Neural cell (in vitro differentiated cells): ENCODE measurements around the gene MYO9A. TPM values are rescaled to one million over a fixed set of nuclear protein-coding genes. Genes with fewer than 3 reads are reported as not detected.
"Not testable (repeated sequence)": the region's sequence is repeated elsewhere in the genome, so short reads cannot be mapped to it uniquely, and the experiment has no call there.

ENCODE experiments used
- H2AFZ ChIP-seq: fragments of 200-600, 300-800 bp; sonication (generic), shearing (Covaris generic); 2 replicates; pipeline ENCODE4 v1.6.0; 2014; ENCODE audit warnings: low read depth, mild to moderate bottlenecking, antibody characterized with exemption, low read length, moderate library complexity
- H3F3A ChIP-seq: fragments of 200-600 bp; shearing (Covaris generic); 2 replicates; pipeline ENCODE4 v1.6.1; 2016; ENCODE audit warnings: mild to moderate bottlenecking, moderate library complexity, mixed read lengths, antibody characterized with exemption, low read length; ENCODE audit not compliant: insufficient read depth, poor library complexity, severe bottlenecking
- H3K27ac ChIP-seq: fragments of 200-600, 300-800 bp; sonication (generic), shearing (Covaris generic); 2 replicates; pipeline ENCODE4 v1.5.1; 2014; ENCODE audit warnings: mild to moderate bottlenecking, low read length, moderate library complexity
- H3K27me3 ChIP-seq: fragments of 300-800, 200-600 bp; sonication (generic), shearing (Covaris generic); 2 replicates; pipeline ENCODE4 v1.6.0; 2014; ENCODE audit warnings: mild to moderate bottlenecking, low read depth, low read length, moderate library complexity; ENCODE audit not compliant: insufficient read depth
- H3K36me3 ChIP-seq: fragments of 300-800, 200-600 bp; sonication (generic), shearing (Covaris generic); 2 replicates; pipeline ENCODE4 v1.5.1; 2014; ENCODE audit warnings: mild to moderate bottlenecking, antibody characterized with exemption, low read length, moderate library complexity; ENCODE audit not compliant: insufficient read depth
- H3K4me2 ChIP-seq: fragments of 300-800, 200-600 bp; sonication (generic), shearing (Covaris generic); 2 replicates; pipeline ENCODE4 v1.6.0; 2014; ENCODE audit warnings: mild to moderate bottlenecking, low read length
- H3K4me3 ChIP-seq: fragments of 300-800, 200-600 bp; sonication (generic), shearing (Covaris generic); 2 replicates; pipeline ENCODE4 v1.5.1; 2014; ENCODE audit warnings: mild to moderate bottlenecking, low read length, moderate library complexity
- H3K79me2 ChIP-seq: fragments of 200-600 bp; shearing (Covaris generic); replicated peaks from 2 replicates; pipeline ENCODE4 v1.6.0; 2014; ENCODE audit warnings: mild to moderate bottlenecking, low read length, moderate library complexity; ENCODE audit not compliant: insufficient read depth
- H3K9ac ChIP-seq: fragments of 300-800, 200-600 bp; sonication (generic), shearing (Covaris generic); 2 replicates; pipeline ENCODE4 v1.6.1; 2016; ENCODE audit warnings: mild to moderate bottlenecking, low read length, mixed read lengths
- H3K9me2 ChIP-seq: fragments of 200-600 bp; shearing (Covaris generic); 2 replicates; pipeline ENCODE4 v1.6.1; 2016; ENCODE audit warnings: mild to moderate bottlenecking, low read length, mixed read lengths; ENCODE audit not compliant: insufficient read depth
- H3K9me3 ChIP-seq: fragments of 200-600, 300-800 bp; sonication (generic), shearing (Covaris generic); 2 replicates; pipeline ENCODE4 v1.6.1; 2016; ENCODE audit warnings: mild to moderate bottlenecking, mixed run types, low read length, moderate library complexity, mixed read lengths
- H4K20me1 ChIP-seq: fragments of 200-600 bp; shearing (Covaris generic); 2 replicates; pipeline ENCODE4 v1.6.1; 2016; ENCODE audit warnings: mild to moderate bottlenecking, mixed run types; ENCODE audit not compliant: insufficient read depth
- EP300 ChIP-seq: fragments of 450-650 bp; conservative IDR thresholded peaks from 2 replicates; pipeline ENCODE4 v1.6.1; 2014; ENCODE audit warnings: antibody characterized with exemption, mild to moderate bottlenecking, moderate library complexity; ENCODE audit not compliant: poor library complexity, severe bottlenecking
- EZH2 ChIP-seq: fragments of 200-600, 300-800 bp; shearing (Covaris generic), sonication (generic); IDR thresholded peaks from 2 replicates; pipeline ENCODE4 v1.6.1; 2014; ENCODE audit warnings: antibody characterized with exemption, low read length, borderline replicate concordance, mild to moderate bottlenecking; ENCODE audit not compliant: insufficient read depth, poor library complexity, severe bottlenecking
- MXI1 ChIP-seq: fragments of 450-650 bp; conservative IDR thresholded peaks from 2 replicates; pipeline ENCODE4 v1.6.1; 2014; ENCODE audit warnings: antibody characterized with exemption, mild to moderate bottlenecking; ENCODE audit not compliant: poor library complexity, severe bottlenecking
- POLR2AphosphoS5 ChIP-seq: IDR thresholded peaks from 2 replicates; pipeline ENCODE4 v1.6.1; 2012
- RAD21 ChIP-seq: fragments of 450-650 bp; conservative IDR thresholded peaks from 2 replicates; pipeline ENCODE4 v1.6.1; 2014; ENCODE audit warnings: antibody characterized with exemption, mild to moderate bottlenecking, moderate library complexity
- SMC3 ChIP-seq: fragments of 450-650 bp; conservative IDR thresholded peaks from 2 replicates; pipeline ENCODE4 v1.6.1; 2014; ENCODE audit warnings: antibody characterized with exemption, mild to moderate bottlenecking, moderate library complexity; ENCODE audit not compliant: poor library complexity
- TAF1 ChIP-seq: IDR thresholded peaks from 2 replicates; pipeline ENCODE4 v1.6.1; 2012; ENCODE audit warnings: low read depth
- polyA plus RNA-seq: library from polyadenylated mRNA; depleted of rRNA; stranded (reverse); fragments of >200 nt; gene quantifications from 2 replicates; pipeline ENCODE4 v1.2.3, GENCODE V29; 2014
- TF ChIP-seq, protein P1 (sequence below): IDR thresholded peaks from 2 replicates; pipeline ENCODE4 v1.6.1; 2012; ENCODE audit warnings: borderline replicate concordance
- TF ChIP-seq, protein P2 (sequence below): fragments of 450-650 bp; IDR thresholded peaks from 2 replicates; pipeline ENCODE4 v1.5.1; 2014; ENCODE audit warnings: antibody characterized with exemption, mild to moderate bottlenecking, moderate library complexity; ENCODE audit not compliant: poor library complexity, severe bottlenecking

Gene MYO9A
- polyA plus RNA-seq, 1 donor from 2014 or later, result 22.7 TPM

DNA sequence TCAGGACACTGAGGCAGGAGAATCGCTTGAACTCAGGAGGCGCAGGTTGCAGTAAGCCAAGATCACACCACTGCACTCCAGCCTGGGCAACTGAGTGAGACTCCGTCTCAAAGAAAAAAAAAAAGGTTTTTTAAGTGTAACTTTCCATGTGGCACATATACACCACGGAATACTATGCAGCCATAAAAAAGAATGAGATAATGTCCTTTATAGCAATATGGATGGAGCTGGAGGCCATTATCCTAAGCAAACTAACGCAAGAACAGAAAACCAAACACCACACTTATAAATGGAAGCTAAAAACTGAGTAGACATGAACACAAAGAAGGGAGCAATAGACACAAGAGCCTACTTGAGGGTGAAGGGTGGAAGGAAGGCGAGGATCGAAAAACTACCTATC is 64.7 kb downstream of the MYO9A start:
- H3K9me3 ChIP-seq, result not testable (repeated sequence)
- peaks cover 11% of the 10 kb centered on the region for H3K79me2 ChIP-seq

DNA sequence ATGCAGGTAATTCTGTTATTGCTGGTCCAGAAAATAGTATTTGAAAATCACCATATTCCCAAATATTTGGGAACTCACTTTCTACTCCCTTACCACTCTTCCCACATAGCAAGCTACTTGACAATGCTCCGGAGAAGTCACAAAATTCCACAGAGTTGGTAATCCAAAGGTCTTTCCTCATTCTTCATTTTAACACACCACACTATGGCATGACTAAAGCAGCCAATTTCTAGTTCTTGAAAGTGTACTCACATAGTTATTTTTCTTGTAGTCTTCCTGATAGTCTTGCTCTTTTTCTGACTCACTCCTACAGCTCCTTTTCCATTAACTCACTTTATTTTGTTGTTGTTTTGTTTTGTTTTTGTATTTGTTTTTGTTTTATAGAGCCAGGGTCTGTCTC is 67.2 kb downstream of the MYO9A start:
- no peak overlapping the region for H3K27ac ChIP-seq
- H3K9ac ChIP-seq, result no peak overlapping the region
- no peaks in the 10 kb centered on the region for H3F3A ChIP-seq
- H3K27me3 ChIP-seq, result no peaks in the 10 kb centered on the region
- peaks cover 4% of the 10 kb centered on the region for H3K9me3 ChIP-seq
- no peaks in the 10 kb centered on the region for H3K36me3 ChIP-seq
- no peak overlapping the region for H2AFZ ChIP-seq
- H3K79me2 ChIP-seq, result peaks cover 11% of the 10 kb centered on the region
- no peaks in the 10 kb centered on the region for H3K9me2 ChIP-seq
- H4K20me1 ChIP-seq, result no peaks in the 10 kb centered on the region
- no peak overlapping the region for H3K4me2 ChIP-seq
- TF ChIP-seq, protein P1, sequence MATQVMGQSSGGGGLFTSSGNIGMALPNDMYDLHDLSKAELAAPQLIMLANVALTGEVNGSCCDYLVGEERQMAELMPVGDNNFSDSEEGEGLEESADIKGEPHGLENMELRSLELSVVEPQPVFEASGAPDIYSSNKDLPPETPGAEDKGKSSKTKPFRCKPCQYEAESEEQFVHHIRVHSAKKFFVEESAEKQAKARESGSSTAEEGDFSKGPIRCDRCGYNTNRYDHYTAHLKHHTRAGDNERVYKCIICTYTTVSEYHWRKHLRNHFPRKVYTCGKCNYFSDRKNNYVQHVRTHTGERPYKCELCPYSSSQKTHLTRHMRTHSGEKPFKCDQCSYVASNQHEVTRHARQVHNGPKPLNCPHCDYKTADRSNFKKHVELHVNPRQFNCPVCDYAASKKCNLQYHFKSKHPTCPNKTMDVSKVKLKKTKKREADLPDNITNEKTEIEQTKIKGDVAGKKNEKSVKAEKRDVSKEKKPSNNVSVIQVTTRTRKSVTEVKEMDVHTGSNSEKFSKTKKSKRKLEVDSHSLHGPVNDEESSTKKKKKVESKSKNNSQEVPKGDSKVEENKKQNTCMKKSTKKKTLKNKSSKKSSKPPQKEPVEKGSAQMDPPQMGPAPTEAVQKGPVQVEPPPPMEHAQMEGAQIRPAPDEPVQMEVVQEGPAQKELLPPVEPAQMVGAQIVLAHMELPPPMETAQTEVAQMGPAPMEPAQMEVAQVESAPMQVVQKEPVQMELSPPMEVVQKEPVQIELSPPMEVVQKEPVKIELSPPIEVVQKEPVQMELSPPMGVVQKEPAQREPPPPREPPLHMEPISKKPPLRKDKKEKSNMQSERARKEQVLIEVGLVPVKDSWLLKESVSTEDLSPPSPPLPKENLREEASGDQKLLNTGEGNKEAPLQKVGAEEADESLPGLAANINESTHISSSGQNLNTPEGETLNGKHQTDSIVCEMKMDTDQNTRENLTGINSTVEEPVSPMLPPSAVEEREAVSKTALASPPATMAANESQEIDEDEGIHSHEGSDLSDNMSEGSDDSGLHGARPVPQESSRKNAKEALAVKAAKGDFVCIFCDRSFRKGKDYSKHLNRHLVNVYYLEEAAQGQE, result no peak
- TF ChIP-seq RAD21 (no peak), MXI1 (no peak), SMC3 (no peak), TAF1 (no peak), EP300 (no peak), EZH2 (no peak), POLR2AphosphoS5 (no peak)
- TF ChIP-seq, protein P2, sequence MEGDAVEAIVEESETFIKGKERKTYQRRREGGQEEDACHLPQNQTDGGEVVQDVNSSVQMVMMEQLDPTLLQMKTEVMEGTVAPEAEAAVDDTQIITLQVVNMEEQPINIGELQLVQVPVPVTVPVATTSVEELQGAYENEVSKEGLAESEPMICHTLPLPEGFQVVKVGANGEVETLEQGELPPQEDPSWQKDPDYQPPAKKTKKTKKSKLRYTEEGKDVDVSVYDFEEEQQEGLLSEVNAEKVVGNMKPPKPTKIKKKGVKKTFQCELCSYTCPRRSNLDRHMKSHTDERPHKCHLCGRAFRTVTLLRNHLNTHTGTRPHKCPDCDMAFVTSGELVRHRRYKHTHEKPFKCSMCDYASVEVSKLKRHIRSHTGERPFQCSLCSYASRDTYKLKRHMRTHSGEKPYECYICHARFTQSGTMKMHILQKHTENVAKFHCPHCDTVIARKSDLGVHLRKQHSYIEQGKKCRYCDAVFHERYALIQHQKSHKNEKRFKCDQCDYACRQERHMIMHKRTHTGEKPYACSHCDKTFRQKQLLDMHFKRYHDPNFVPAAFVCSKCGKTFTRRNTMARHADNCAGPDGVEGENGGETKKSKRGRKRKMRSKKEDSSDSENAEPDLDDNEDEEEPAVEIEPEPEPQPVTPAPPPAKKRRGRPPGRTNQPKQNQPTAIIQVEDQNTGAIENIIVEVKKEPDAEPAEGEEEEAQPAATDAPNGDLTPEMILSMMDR, result no peak
- no peak overlapping the region for H3K4me3 ChIP-seq

More for the DNA sequence above, 64.7 kb downstream of the MYO9A start:
- H3K9me2 ChIP-seq, H3K36me3 ChIP-seq, H3K27ac ChIP-seq, H3F3A ChIP-seq, H3K4me3 ChIP-seq, H4K20me1 ChIP-seq, H3K9ac ChIP-seq, H2AFZ ChIP-seq, H3K27me3 ChIP-seq, H3K4me2 ChIP-seq: not testable (repeated sequence)

DNA sequence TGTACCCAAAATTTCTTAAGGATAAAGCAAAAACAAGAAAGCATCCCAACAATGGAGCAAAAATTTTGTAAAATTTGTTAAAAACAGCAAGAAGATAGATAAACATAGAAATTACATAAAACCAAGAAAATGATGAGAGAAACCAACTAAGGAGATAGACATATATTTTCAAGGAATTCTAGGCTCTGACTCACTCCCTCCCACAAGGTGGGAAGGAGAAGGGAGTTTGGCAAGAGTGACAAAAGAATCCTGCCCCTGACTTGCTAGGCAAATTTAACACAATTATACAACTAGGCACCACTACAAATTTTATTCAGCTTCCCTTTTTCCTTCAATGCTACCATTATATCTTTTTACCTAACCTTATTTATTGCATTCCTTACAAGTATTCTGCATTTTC is 70.9 kb downstream of the MYO9A start:
- H3K36me3 ChIP-seq, result no peaks in the 10 kb centered on the region
- H3K9me3 ChIP-seq, result no peaks in the 10 kb centered on the region
- H3F3A ChIP-seq, result no peaks in the 10 kb centered on the region
- H3K4me3 ChIP-seq, result no peak overlapping the region
- no peak overlapping the region for H3K27ac ChIP-seq
- no peaks in the 10 kb centered on the region for H4K20me1 ChIP-seq
- no peak for TF ChIP-seq EZH2
- no peak overlapping the region for H3K4me2 ChIP-seq
- H3K9ac ChIP-seq, result no peak overlapping the region
- H2AFZ ChIP-seq, result no peak overlapping the region
- no peaks in the 10 kb centered on the region for H3K9me2 ChIP-seq
- H3K27me3 ChIP-seq, result no peaks in the 10 kb centered on the region
- peaks cover 4% of the 10 kb centered on the region for H3K79me2 ChIP-seq
